IMR-90 (cell line): Measurements from ENCODE around the gene SMC4. TPM values are rescaled to one million over a fixed set of nuclear protein-coding genes. Genes with fewer than 3 reads are reported as not detected.

ENCODE experiments used
- microRNA-seq, 2 experiments: library from miRNA; stranded (forward) in 1 of 2; unstranded in 1 of 2; fragments of 10-50 nt in 1 of 2; fragments of <30 nt in 1 of 2; gene quantifications in 1 of 2; microRNA quantifications in 1 of 2; one replicate each; pipeline versions ENCODE3 to v1.1.0; 2013 to 2020; ENCODE audit not compliant: insufficient read depth in 1 of 2, insufficient read length in 1 of 2, unreplicated experiment in 1 of 2
- polyA plus RNA-seq, 3 experiments: library from polyadenylated mRNA; depleted of rRNA; stranded (reverse); fragments of >200 nt; gene quantifications; 2 replicates each; pipeline ENCODE4 v1.2.3, GENCODE V29; 2012; ENCODE audit warnings: low replicate concordance in 1 of 3
- small RNA-seq, 5 experiments: library from RNA; depleted of rRNA; stranded (forward); fragments of <200 nt; gene quantifications; one replicate each; pipeline ENCODE3, GENCODE V24; 2012
- total RNA-seq: library from RNA; depleted of rRNA; stranded (reverse); fragments of >200 nt; gene quantifications from 2 replicates; pipeline ENCODE4 v1.2.3, GENCODE V29; 2012; rRNA removed

Gene SMC4
- total and polyA plus RNA-seq, 2 of the 4 experiments (the other 2 are of a cell fraction) = 48.8 to 50.1 TPM

Small RNA genes lying within 50 kb of the gene (microRNA-seq; reads per million reads assigned to microRNA genes)
- gene MIR15B (ENCODE audit: insufficient read depth in 1 of 2, insufficient read length in 1 of 2, unreplicated experiment in 1 of 2) (1,013 to 1,943 reads per million in 2 experiments), gene MIR16-2 (ENCODE audit: insufficient read depth in 1 of 2, insufficient read length in 1 of 2, unreplicated experiment in 1 of 2) (145 to 270 reads per million in 2 experiments), gene RNU7-136P (ENCODE audit: insufficient read depth, insufficient read length) (not detected)

Small RNA genes lying within 50 kb of the gene (small RNA-seq; reads per million reads assigned to genes)
- 136 to 35,639 (median 4,823) reads per million in 5 experiments for gene MIR15B
- 2.6 to 259 (median 127) reads per million in 5 experiments for gene MIR16-2
- 0 to 3.0 (median 0) reads per million in 5 experiments for gene RNU7-136P

Other genes starting within 250 kb of the SMC4 start
- not detected in 2 replicates for gene C3orf80, start 174.2 kb upstream of the SMC4 start, total RNA-seq
- not detected in 2 replicates for gene C3orf80, start 174.2 kb upstream of the SMC4 start, polyA plus RNA-seq (2012; rRNA removed)
- 16.8 and 36.9 TPM in 2 replicates for gene IFT80, start 425 bp upstream of the SMC4 start, total RNA-seq
- 9.7 and 15.2 TPM in 2 replicates for gene IFT80, start 425 bp upstream of the SMC4 start, polyA plus RNA-seq (2012; rRNA removed)
- gene TRIM59, start 50.1 kb downstream of the SMC4 start, total RNA-seq = 65.4 and 68.3 TPM in 2 replicates
- 5.3 and 8.0 TPM in 2 replicates for gene TRIM59, start 50.1 kb downstream of the SMC4 start, polyA plus RNA-seq (2012; rRNA removed)
- gene KPNA4, start 165.9 kb downstream of the SMC4 start, total RNA-seq = 46.1 and 57.8 TPM in 2 replicates
- 11.0 and 12.9 TPM in 2 replicates for gene KPNA4, start 165.9 kb downstream of the SMC4 start, polyA plus RNA-seq (2012; rRNA removed)